GM23248 (cell line): Measurements from ENCODE around the gene AP1M1.

Experiments used
- EZH2 ChIP-seq: fragments of 200-600 bp; sonication (generic); IDR thresholded peaks from 2 replicates; pipeline ENCODE4 v1.6.1; 2018; ENCODE audit warnings: antibody characterized with exemption, mild to moderate bottlenecking; ENCODE audit not compliant: insufficient read depth, poor library complexity, severe bottlenecking
- EZH2phosphoT487 ChIP-seq: fragments of 200-600 bp; sonication (generic); IDR thresholded peaks from 2 replicates; pipeline ENCODE4 v1.6.1; 2018; ENCODE audit warnings: antibody characterized with exemption, moderate library complexity, mild to moderate bottlenecking, low read depth; ENCODE audit not compliant: insufficient read depth

DNA sequence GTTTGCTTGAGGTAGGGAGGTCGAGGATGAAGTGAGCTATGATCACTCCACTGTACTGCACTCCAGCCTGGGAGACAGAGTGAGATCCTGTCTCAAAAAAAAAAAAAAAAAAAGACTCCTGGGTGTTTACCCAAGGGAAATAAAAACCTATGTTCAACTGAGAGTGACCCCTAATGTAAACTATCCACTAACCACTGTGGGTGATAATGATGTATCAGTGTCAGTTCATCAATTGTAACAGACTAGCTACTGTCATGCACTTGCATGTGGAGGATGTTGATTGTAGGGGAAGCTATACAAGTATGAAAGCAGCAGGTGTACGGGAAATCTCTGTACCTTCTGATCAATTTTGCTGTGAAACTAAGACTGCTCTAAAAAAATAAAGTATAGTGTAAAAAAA lies 21.8 kb upstream of the AP1M1 start:
- TF ChIP-seq EZH2 (no peak), EZH2phosphoT487 (no peak)
